GM12878 (cell line): ENCODE measurements around the gene CYP3A7. TPM values are rescaled to one million over a fixed set of nuclear protein-coding genes. Genes with fewer than 3 reads are reported as not detected.
"Not testable (repeated sequence)": the region's sequence is repeated elsewhere in the genome, so short reads cannot be mapped to it uniquely, and the experiment has no call there.

Source experiments
- ATAC-seq: fragments of 200-7000 bp; cut with Tn5 transposase; 3 replicates; pipeline ENCODE4 v1.9.1; 2020; ENCODE audit warnings: mild to moderate bottlenecking, moderate library complexity
- BruUV-seq: library from RNA; stranded (reverse); fragments of 400-500 nt; replicated peaks from 2 replicates; lab custom pipeline; 2021; lab: Mats Ljungman, UMichigan
- CTCF ChIA-PET: fragments of 300-600 bp; sonication (Branson Sonifier 250); formaldehyde crosslinking; extraction: SDS; loops from one replicate; lab custom pipeline; 2021; ENCODE audit warnings: inconsistent platforms; lab: Yijun Ruan, JAX
- POLR2A ChIA-PET: fragments of 350-600 bp; formaldehyde crosslinking; extraction: SDS; loops from one replicate; lab custom pipeline; 2021; ENCODE audit warnings: inconsistent platforms; lab: Charles Lee
- RAD21 ChIA-PET: fragments of 300-600 bp; sonication (Branson Sonifier 250); formaldehyde crosslinking; loops from one replicate; lab custom pipeline; 2023; ENCODE audit warnings: antibody characterized with exemption; ENCODE audit not compliant: unreplicated experiment; lab: Charles Lee
- SMC1A ChIA-PET: fragments of 300-600 bp; sonication (Branson Sonifier 250); formaldehyde crosslinking; loops from one replicate; lab custom pipeline; 2023; ENCODE audit not compliant: unreplicated experiment, uncharacterized antibody; lab: Charles Lee
- DNase-seq: peaks from one replicate; pipeline ENCODE4 v3.0.0-alpha.2; 2011; ENCODE audit warnings: low read depth, low spot score
- FAIRE-seq: peaks from 3 replicates; lab custom pipeline; 2011; peaks lifted over from hg19 to GRCh38; lab: Jason Lieb, UNC
- H2AFZ ChIP-seq: 2 replicates; pipeline ENCODE4 v1.6.0; 2011; ENCODE audit warnings: low read depth, low read length, control low read depth; ENCODE audit not compliant: control insufficient read depth
- H3K27ac ChIP-seq: 2 replicates; pipeline ENCODE4 v1.5.1; 2011; ENCODE audit warnings: control low read depth; ENCODE audit not compliant: control insufficient read depth, insufficient read depth
- H3K27me3 ChIP-seq, 2 experiments: replicated peaks in 1 of 2; 2 replicates each; pipeline versions ENCODE4 v1.6.0 to v1.6.1; 2011; ENCODE audit warnings: low read length in 1 of 2; ENCODE audit not compliant: control insufficient read depth in 2 of 2, insufficient read depth in 2 of 2
- H3K36me3 ChIP-seq, 2 experiments: 2 replicates each; pipeline ENCODE4 v1.5.1; 2011; ENCODE audit warnings: low read length in 1 of 2; ENCODE audit not compliant: control insufficient read depth in 2 of 2, insufficient read depth in 2 of 2
- H3K4me1 ChIP-seq: 2 replicates; pipeline ENCODE4 v1.6.1; 2011; ENCODE audit warnings: mild to moderate bottlenecking, low read length, moderate library complexity, mixed read lengths; ENCODE audit not compliant: control insufficient read depth, insufficient read depth
- H3K4me2 ChIP-seq: 2 replicates; pipeline ENCODE4 v1.6.0; 2011; ENCODE audit warnings: control low read depth; ENCODE audit not compliant: control insufficient read depth, insufficient read depth
- H3K4me3 ChIP-seq: fragments of 200-600 bp; sonication (generic); 2 replicates; pipeline ENCODE4 v1.5.1; 2016
- H3K79me2 ChIP-seq: 2 replicates; pipeline ENCODE4 v1.6.0; 2011; ENCODE audit warnings: low read length; ENCODE audit not compliant: control insufficient read depth, insufficient read depth
- H3K9ac ChIP-seq: 2 replicates; pipeline ENCODE4 v1.8.0; 2011; ENCODE audit warnings: low read length, control low read depth, mixed read lengths; ENCODE audit not compliant: control insufficient read depth, insufficient read depth
- H3K9me3 ChIP-seq: replicated peaks from 3 replicates; pipeline ENCODE4 v1.5.1; 2011; ENCODE audit warnings: mild to moderate bottlenecking, low read length; ENCODE audit not compliant: control insufficient read depth, insufficient read depth
- H4K20me1 ChIP-seq: 2 replicates; pipeline ENCODE4 v1.6.0; 2011; ENCODE audit not compliant: control insufficient read depth, insufficient read depth
- WGBS: methylation state at CpG from one replicate; pipeline ENCODE4 v1.1.6; 2016; ENCODE audit warnings: low lambda C conversion rate; ENCODE audit not compliant: insufficient replicate concordance, insufficient coverage; ENCODE audit errors: missing lambda C conversion rate; 5-methylcytosine and 5-hydroxymethylcytosine counted together
- in situ Hi-C: fragments of 300-500 bp; cut with MboI; formaldehyde crosslinking; loops from 9 replicates; pipeline ENCODE4 v1.14.3; 2018; ENCODE audit warnings: mixed read lengths
- intact Hi-C: fragments of 100-400 bp; cut with micrococcal nuclease; formaldehyde crosslinking; loops from one replicate; pipeline ENCODE4 v1.14.2; 2022; ENCODE audit not compliant: unreplicated experiment
- polyA plus RNA-seq, 11 experiments: library from polyadenylated mRNA; depleted of rRNA in 4 of 11; unstranded in 6 of 11; stranded (reverse) in 5 of 11; fragments of >200 nt; fragmentation: Nextera tagmentation in 4 of 11; fragmentation: Illumina TruSeq in 1 of 11; extraction: Ambion mirVana in 4 of 11; extraction: Trizol in 1 of 11; gene quantifications; 1 replicate in 1 of 11; 2 replicates in 10 of 11; pipeline versions ENCODE4 v1.2.1 to v1.2.3, GENCODE V29; 2011 to 2016; ENCODE audit warnings: inconsistent platforms in 2 of 11, missing spikeins in 2 of 11, low read depth in 1 of 11
- total RNA-seq, 4 experiments: library from RNA; depleted of rRNA in 3 of 4; stranded (reverse); fragments of >200 nt in 3 of 4; fragmentation: Illumina TruSeq in 1 of 4; extraction: Trizol in 1 of 4; gene quantifications; 2 replicates each; pipeline versions ENCODE4 v1.2.1 to v1.2.3, GENCODE V29; 2013 to 2021

Gene CYP3A7
- total and polyA plus RNA-seq, 10 of the 15 experiments (the other 5 are each of a cell fraction or from before 2014, with no cell fraction given) = 0.05 to 0.11 (median 0.06) TPM; not detected in 7

GRCh38 chr7:99746915-99747314, 11.9 kb upstream of the CYP3A7 start:
- H2AFZ ChIP-seq, H3K4me1 ChIP-seq, H3K9me3 ChIP-seq, ATAC-seq, H3K9ac ChIP-seq, BruUV-seq, H3K79me2 ChIP-seq, H3K27me3 ChIP-seq, FAIRE-seq, DNase-seq, POLR2A ChIA-PET, SMC1A ChIA-PET, intact Hi-C loops, RAD21 ChIA-PET, H3K27ac ChIP-seq, H3K4me3 ChIP-seq, in situ Hi-C loops, H3K36me3 ChIP-seq, CTCF ChIA-PET, H4K20me1 ChIP-seq, H3K4me2 ChIP-seq: not testable (repeated sequence)
- WGBS = 97% methylated on average over 2 of the region's 3 CpGs

GRCh38 chr7:99745395-99745794, 10.4 kb upstream of the CYP3A7 start:
- H2AFZ ChIP-seq, H3K4me3 ChIP-seq, H3K79me2 ChIP-seq, in situ Hi-C loops, FAIRE-seq, CTCF ChIA-PET, H3K9me3 ChIP-seq, H3K4me1 ChIP-seq, H4K20me1 ChIP-seq, H3K9ac ChIP-seq, RAD21 ChIA-PET, DNase-seq, ATAC-seq, H3K27ac ChIP-seq, SMC1A ChIA-PET, intact Hi-C loops, H3K27me3 ChIP-seq, H3K4me2 ChIP-seq, H3K36me3 ChIP-seq, POLR2A ChIA-PET, BruUV-seq: not testable (repeated sequence)
- 33% methylated on average over 3 of the region's 3 CpGs for WGBS
